Measurements from ENCODE around the gene COG5.
A peak's percentile ranks its signal among the peaks of the same experiment; 100 is the strongest.

Gene COG5

GRCh38 chr7:107321611-107322010 is 242.1 kb downstream of the COG5 start (continued):
- TF ChIP-seq RARB (CRISPR knock-in tag; IDR thresholded peaks at IDR 0.05) (no peak), ARNTL (CRISPR knock-in tag; IDR thresholded peaks at IDR 0.05; ENCODE audit: borderline replicate concordance, low read depth) (no peak), BACH2 (CRISPR knock-in tag; IDR thresholded peaks at IDR 0.05; ENCODE audit: borderline replicate concordance) (no peak), GLIS3 (CRISPR knock-in tag; IDR thresholded peaks at IDR 0.05) (no peak), ZNF565 (CRISPR knock-in tag; conservative IDR thresholded peaks at IDR 0.05; ENCODE audit: low read depth) (no peak), ZNF70 (CRISPR knock-in tag; IDR thresholded peaks at IDR 0.05) (no peak), ESRRG (CRISPR knock-in tag; IDR thresholded peaks at IDR 0.05) (no peak), ZNF8 (CRISPR knock-in tag; IDR thresholded peaks at IDR 0.05) (no peak)

- no peak for ATAC-seq
- TF ChIP-seq TOX (CRISPR knock-in tag; IDR thresholded peaks at IDR 0.05; ENCODE audit: borderline replicate concordance) (no peak), PATZ1 (CRISPR knock-in tag; IDR thresholded peaks at IDR 0.05; ENCODE audit: borderline replicate concordance) (no peak), CSDC2 (CRISPR knock-in tag; IDR thresholded peaks at IDR 0.05) (no peak), CSRNP3 (CRISPR knock-in tag; IDR thresholded peaks at IDR 0.05) (no peak), OSR1 (CRISPR knock-in tag; IDR thresholded peaks at IDR 0.05) (no peak), ESRRG (CRISPR knock-in tag; IDR thresholded peaks at IDR 0.05) (no peak), CREB5 (CRISPR knock-in tag; IDR thresholded peaks at IDR 0.05; ENCODE audit: low read depth) (no peak), ZFP30 (CRISPR knock-in tag; IDR thresholded peaks at IDR 0.05) (no peak), TSHZ2 (CRISPR knock-in tag; IDR thresholded peaks at IDR 0.05) (no peak), GLIS3 (CRISPR knock-in tag; IDR thresholded peaks at IDR 0.05) (no peak), ZNF8 (CRISPR knock-in tag; IDR thresholded peaks at IDR 0.05) (no peak), ZFP3 (CRISPR knock-in tag; IDR thresholded peaks at IDR 0.05) (no peak), ARNTL (CRISPR knock-in tag; IDR thresholded peaks at IDR 0.05; ENCODE audit: borderline replicate concordance, low read depth) (no peak), RARB (CRISPR knock-in tag; IDR thresholded peaks at IDR 0.05) (no peak), ZC3H10 (CRISPR knock-in tag; IDR thresholded peaks at IDR 0.05) (no peak), BACH2 (CRISPR knock-in tag; IDR thresholded peaks at IDR 0.05; ENCODE audit: borderline replicate concordance) (no peak)
These were observed 243.9 kb downstream of the COG5 start for GRCh38 chr7:107319724-107320228.

GRCh38 chr7:107318523-107319160 is 245.1 kb downstream of the COG5 start:
- 0 out of 3 replicates have a peak, but pooled peaks have one; percentile 30 for ATAC-seq
- no peak for TF ChIP-seq GLIS3 (CRISPR knock-in tag; IDR thresholded peaks at IDR 0.05)
- no peak for TF ChIP-seq TSHZ2 (CRISPR knock-in tag; IDR thresholded peaks at IDR 0.05)
- no peak for TF ChIP-seq BACH2 (CRISPR knock-in tag; IDR thresholded peaks at IDR 0.05; ENCODE audit: borderline replicate concordance)
- no peak for TF ChIP-seq PATZ1 (CRISPR knock-in tag; IDR thresholded peaks at IDR 0.05; ENCODE audit: borderline replicate concordance)
- TF ChIP-seq ZFP3 (CRISPR knock-in tag; IDR thresholded peaks at IDR 0.05), result no peak
- TF ChIP-seq CSDC2 (CRISPR knock-in tag; IDR thresholded peaks at IDR 0.05), result no peak
- TF ChIP-seq OSR1 (CRISPR knock-in tag; IDR thresholded peaks at IDR 0.05), result no peak
- no peak for TF ChIP-seq ZC3H10 (CRISPR knock-in tag; IDR thresholded peaks at IDR 0.05)
- TF ChIP-seq POU6F1 (CRISPR knock-in tag; IDR thresholded peaks at IDR 0.05; ENCODE audit: borderline replicate concordance, low read depth), result no peak
- no peak for TF ChIP-seq CREB5 (CRISPR knock-in tag; IDR thresholded peaks at IDR 0.05; ENCODE audit: low read depth)
- no peak for TF ChIP-seq RARB (CRISPR knock-in tag; IDR thresholded peaks at IDR 0.05)
- no peak for TF ChIP-seq ZNF565 (CRISPR knock-in tag; conservative IDR thresholded peaks at IDR 0.05; ENCODE audit: low read depth)
- TF ChIP-seq TOX (CRISPR knock-in tag; IDR thresholded peaks at IDR 0.05; ENCODE audit: borderline replicate concordance), result no peak
